ENCODE data around the gene ACACB. TPM values are rescaled to one million over a fixed set of nuclear protein-coding genes. Genes with fewer than 3 reads are reported as not detected.

ACACB gene
- total RNA-seq, 1 experiment from 2014 or later = 26.2 TPM

GRCh38 chr12:109173443-109174240 is 57.3 kb downstream of the ACACB start:
- H3K27me3 Mint-ChIP-seq (ENCODE audit: insufficient read depth, unreplicated experiment) = no peaks in the 10 kb centered on the region
- H3K4me3 ChIP-seq (ENCODE audit: low read depth, low read length) = no peak overlapping the region
- peaks cover 5% of the 10 kb centered on the region for H3K4me1 Mint-ChIP-seq (ENCODE audit: low read depth, unreplicated experiment)
- peaks cover 7% of the 10 kb centered on the region for H3K9me3 Mint-ChIP-seq (ENCODE audit: unreplicated experiment)
- no peak overlapping the region for H3K27ac Mint-ChIP-seq (ENCODE audit: unreplicated experiment)
- POLR2A ChIA-PET = no interaction called here
- no peaks in the 10 kb centered on the region; the same call in 1 of the 2 replicates for H3K36me3 ChIP-seq (ENCODE audit: control insufficient read depth, insufficient read depth, low read length)
- CTCF ChIA-PET = no interaction called here
- TF ChIP-seq CTCF (IDR thresholded peaks at IDR 0.05; ENCODE audit: insufficient read depth in 1 of 2, low read depth in 1 of 2, low read length in 1 of 2, severe bottlenecking in 1 of 2, unreplicated experiment in 1 of 2) = no peak
- H3K36me3 Mint-ChIP-seq (ENCODE audit: insufficient read depth, unreplicated experiment) = peaks cover 12% of the 10 kb centered on the region
- no TSS peak for BruUV-seq (replicated peaks)
- no peak overlapping the region for H3K4me3 Mint-ChIP-seq (ENCODE audit: unreplicated experiment)
- H3K27me3 ChIP-seq (replicated peaks; ENCODE audit: control insufficient read depth, insufficient read depth, low read length) = no peaks in the 10 kb centered on the region
- DNase-seq = no peak
- intact Hi-C loops (cut with micrococcal nuclease; ENCODE audit: unreplicated experiment) = no loop called here
- no peaks in the 10 kb centered on the region for H3K4me1 ChIP-seq
- no peaks in the 10 kb centered on the region for H3K9me3 ChIP-seq

DNA sequence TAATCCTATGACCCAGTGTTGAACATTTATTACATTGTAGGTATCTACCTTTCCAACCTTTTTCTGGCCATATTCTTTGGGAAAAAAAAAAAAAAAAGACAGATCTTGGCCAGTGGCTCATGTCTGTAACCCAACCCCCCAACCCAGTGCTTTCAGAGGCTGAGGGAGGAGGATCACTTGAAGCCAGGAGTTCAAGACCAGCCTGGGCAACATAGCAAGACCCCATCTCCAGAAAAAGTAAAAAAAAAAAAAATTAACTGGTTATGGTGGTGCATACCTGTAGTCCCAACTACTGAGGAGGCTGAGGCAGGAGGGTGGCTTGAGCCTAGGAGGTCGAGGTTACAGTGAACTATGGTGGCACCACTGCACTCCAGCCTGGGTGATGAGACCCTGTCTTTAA is 58.1 kb downstream of the ACACB start:
- Mint-ChIP-seq H3K27ac (ENCODE audit: unreplicated experiment) (no peak overlapping the region), H3K27me3 (ENCODE audit: insufficient read depth, unreplicated experiment) (no peaks in the 10 kb centered on the region), H3K4me3 (ENCODE audit: unreplicated experiment) (no peak overlapping the region), H3K36me3 (ENCODE audit: insufficient read depth, unreplicated experiment) (peaks cover 14% of the 10 kb centered on the region), H3K9me3 (ENCODE audit: unreplicated experiment) (peaks cover 9% of the 10 kb centered on the region), H3K4me1 (ENCODE audit: low read depth, unreplicated experiment) (peaks cover 6% of the 10 kb centered on the region)
- H3K4me1 ChIP-seq = no peaks in the 10 kb centered on the region
- no peak overlapping the region for H3K4me3 ChIP-seq (ENCODE audit: low read depth, low read length)
- no TSS peak for BruUV-seq (replicated peaks)
- ChIA-PET POLR2A (no interaction called here), CTCF (no interaction called here)
- H3K27me3 ChIP-seq (replicated peaks; ENCODE audit: control insufficient read depth, insufficient read depth, low read length) = no peaks in the 10 kb centered on the region
- intact Hi-C loops (cut with micrococcal nuclease; ENCODE audit: unreplicated experiment) = no loop called here
- H3K36me3 ChIP-seq (ENCODE audit: control insufficient read depth, insufficient read depth, low read length) = no peaks in the 10 kb centered on the region; the same call in 1 of the 2 replicates
- no peak for DNase-seq
- H3K9me3 ChIP-seq = no peaks in the 10 kb centered on the region
- TF ChIP-seq CTCF (IDR thresholded peaks at IDR 0.05; ENCODE audit: insufficient read depth in 1 of 2, low read depth in 1 of 2, low read length in 1 of 2, severe bottlenecking in 1 of 2, unreplicated experiment in 1 of 2) = no peak

DNA sequence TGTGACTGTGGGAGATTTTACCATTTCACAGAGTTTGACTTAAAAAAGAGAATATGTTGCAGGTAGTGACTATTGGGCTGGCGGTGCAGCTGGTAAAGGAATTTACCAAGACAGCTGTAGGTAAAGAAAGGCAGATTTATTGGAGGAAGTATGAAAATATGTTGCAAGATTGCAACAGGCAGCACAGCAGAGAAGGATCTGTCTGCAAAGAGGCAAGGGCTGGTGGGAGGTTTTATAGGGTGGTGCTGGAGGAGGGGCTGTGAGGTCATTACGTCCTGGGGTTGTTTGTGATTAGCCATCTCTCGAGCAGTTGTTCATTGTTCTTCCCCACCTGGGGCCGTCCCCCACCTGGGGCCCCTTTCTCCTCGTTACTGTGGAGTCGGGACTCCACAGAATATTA is 62.1 kb downstream of the ACACB start:
- no peak for DNase-seq
- CTCF ChIA-PET = no interaction called here
- H3K36me3 ChIP-seq (ENCODE audit: control insufficient read depth, insufficient read depth, low read length) = no peaks in the 10 kb centered on the region
- Mint-ChIP-seq H3K9me3 (ENCODE audit: unreplicated experiment) (peaks cover 9% of the 10 kb centered on the region), H3K27ac (ENCODE audit: unreplicated experiment) (peak overlapping the region; percentile 56), H3K27me3 (ENCODE audit: insufficient read depth, unreplicated experiment) (no peaks in the 10 kb centered on the region), H3K4me3 (ENCODE audit: unreplicated experiment) (no peak overlapping the region), H3K36me3 (ENCODE audit: insufficient read depth, unreplicated experiment) (peaks cover 25% of the 10 kb centered on the region), H3K4me1 (ENCODE audit: low read depth, unreplicated experiment) (peaks cover 6% of the 10 kb centered on the region)
- H3K27me3 ChIP-seq (replicated peaks; ENCODE audit: control insufficient read depth, insufficient read depth, low read length) = no peaks in the 10 kb centered on the region
- POLR2A ChIA-PET = no interaction called here
- no peaks in the 10 kb centered on the region for H3K4me1 ChIP-seq
- no peak for TF ChIP-seq CTCF (IDR thresholded peaks at IDR 0.05; ENCODE audit: insufficient read depth in 1 of 2, low read depth in 1 of 2, low read length in 1 of 2, severe bottlenecking in 1 of 2, unreplicated experiment in 1 of 2)
- no peaks in the 10 kb centered on the region for H3K9me3 ChIP-seq
- BruUV-seq (replicated peaks) = no TSS peak
- intact Hi-C loops (cut with micrococcal nuclease; ENCODE audit: unreplicated experiment) = no loop called here
- no peak overlapping the region for H3K4me3 ChIP-seq (ENCODE audit: low read depth, low read length)
